GM23338 (cell line): ENCODE data around the gene EIF4A3.

Experiments
- CREB1 ChIP-seq: fragments of 250-450 bp; sonication (Bioruptor Pico); IDR thresholded peaks from 2 replicates; pipeline ENCODE4 v1.5.0; 2020; ENCODE audit warnings: low read depth, mild to moderate bottlenecking, moderate library complexity
- ETS1 ChIP-seq: IDR thresholded peaks from 2 replicates; pipeline ENCODE4 v1.6.1; 2016; ENCODE audit warnings: antibody characterized with exemption
- EZH2 ChIP-seq: fragments of 200-600 bp; sonication (generic); IDR thresholded peaks from one replicate; pipeline ENCODE4 v1.8.0; 2017; ENCODE audit warnings: antibody characterized with exemption, mild to moderate bottlenecking, low read depth; ENCODE audit not compliant: unreplicated experiment
- EZH2phosphoT487 ChIP-seq: fragments of 200-600 bp; sonication (generic); IDR thresholded peaks from one replicate; pipeline ENCODE4 v1.8.1; 2018; ENCODE audit warnings: antibody characterized with exemption; ENCODE audit not compliant: unreplicated experiment
- JUNB ChIP-seq: IDR thresholded peaks from one replicate; pipeline ENCODE4 v1.6.1; 2016; ENCODE audit warnings: antibody characterized with exemption; ENCODE audit not compliant: unreplicated experiment
- NANOG ChIP-seq: IDR thresholded peaks from 2 replicates; pipeline ENCODE4 v1.6.1; 2016; ENCODE audit warnings: antibody characterized with exemption, borderline replicate concordance
- POLR2AphosphoS5 ChIP-seq: IDR thresholded peaks from 2 replicates; pipeline ENCODE4 v1.6.1; 2016; ENCODE audit warnings: antibody characterized with exemption, low read depth
- REST ChIP-seq: IDR thresholded peaks from one replicate; pipeline ENCODE4 v1.6.1; 2018; ENCODE audit warnings: antibody characterized with exemption; ENCODE audit not compliant: unreplicated experiment
- ZNF114 ChIP-seq: fragments of 250-450 bp; sonication (Bioruptor Pico); IDR thresholded peaks from 2 replicates; pipeline ENCODE4 v1.5.0; 2020; ENCODE audit warnings: mild to moderate bottlenecking, moderate library complexity
- TF ChIP-seq, protein P1 (sequence below), 2 experiments: fragments of 200-600 bp in 1 of 2; sonication (generic) in 1 of 2; conservative IDR thresholded peaks; 2 replicates each; pipeline versions ENCODE4 v1.5.1 to v1.6.1; 2016 to 2017; ENCODE audit warnings: antibody characterized with exemption in 2 of 2, low read depth in 2 of 2, mild to moderate bottlenecking in 2 of 2, moderate library complexity in 1 of 2
- TF ChIP-seq, protein P2 (sequence below): fragments of 250-450 bp; sonication (Bioruptor Pico); IDR thresholded peaks from 2 replicates; pipeline ENCODE4 v1.5.0; 2020; ENCODE audit warnings: mild to moderate bottlenecking, moderate library complexity

GRCh38 chr17:80195671-80196529 lies 49.0 kb upstream of the EIF4A3 start:
- TF ChIP-seq, protein P1, sequence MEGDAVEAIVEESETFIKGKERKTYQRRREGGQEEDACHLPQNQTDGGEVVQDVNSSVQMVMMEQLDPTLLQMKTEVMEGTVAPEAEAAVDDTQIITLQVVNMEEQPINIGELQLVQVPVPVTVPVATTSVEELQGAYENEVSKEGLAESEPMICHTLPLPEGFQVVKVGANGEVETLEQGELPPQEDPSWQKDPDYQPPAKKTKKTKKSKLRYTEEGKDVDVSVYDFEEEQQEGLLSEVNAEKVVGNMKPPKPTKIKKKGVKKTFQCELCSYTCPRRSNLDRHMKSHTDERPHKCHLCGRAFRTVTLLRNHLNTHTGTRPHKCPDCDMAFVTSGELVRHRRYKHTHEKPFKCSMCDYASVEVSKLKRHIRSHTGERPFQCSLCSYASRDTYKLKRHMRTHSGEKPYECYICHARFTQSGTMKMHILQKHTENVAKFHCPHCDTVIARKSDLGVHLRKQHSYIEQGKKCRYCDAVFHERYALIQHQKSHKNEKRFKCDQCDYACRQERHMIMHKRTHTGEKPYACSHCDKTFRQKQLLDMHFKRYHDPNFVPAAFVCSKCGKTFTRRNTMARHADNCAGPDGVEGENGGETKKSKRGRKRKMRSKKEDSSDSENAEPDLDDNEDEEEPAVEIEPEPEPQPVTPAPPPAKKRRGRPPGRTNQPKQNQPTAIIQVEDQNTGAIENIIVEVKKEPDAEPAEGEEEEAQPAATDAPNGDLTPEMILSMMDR (conservative IDR thresholded peaks at IDR 0.05; ENCODE audit: low read depth in 2 of 2): peak; percentile 97 to 98
- TF ChIP-seq REST (no peak), POLR2AphosphoS5 (no peak), NANOG (no peak), EZH2phosphoT487 (no peak), CREB1 (CRISPR knock-in tag) (no peak), ETS1 (no peak), EZH2 (no peak), ZNF114 (no peak), JUNB (no peak)
- TF ChIP-seq, protein P2, sequence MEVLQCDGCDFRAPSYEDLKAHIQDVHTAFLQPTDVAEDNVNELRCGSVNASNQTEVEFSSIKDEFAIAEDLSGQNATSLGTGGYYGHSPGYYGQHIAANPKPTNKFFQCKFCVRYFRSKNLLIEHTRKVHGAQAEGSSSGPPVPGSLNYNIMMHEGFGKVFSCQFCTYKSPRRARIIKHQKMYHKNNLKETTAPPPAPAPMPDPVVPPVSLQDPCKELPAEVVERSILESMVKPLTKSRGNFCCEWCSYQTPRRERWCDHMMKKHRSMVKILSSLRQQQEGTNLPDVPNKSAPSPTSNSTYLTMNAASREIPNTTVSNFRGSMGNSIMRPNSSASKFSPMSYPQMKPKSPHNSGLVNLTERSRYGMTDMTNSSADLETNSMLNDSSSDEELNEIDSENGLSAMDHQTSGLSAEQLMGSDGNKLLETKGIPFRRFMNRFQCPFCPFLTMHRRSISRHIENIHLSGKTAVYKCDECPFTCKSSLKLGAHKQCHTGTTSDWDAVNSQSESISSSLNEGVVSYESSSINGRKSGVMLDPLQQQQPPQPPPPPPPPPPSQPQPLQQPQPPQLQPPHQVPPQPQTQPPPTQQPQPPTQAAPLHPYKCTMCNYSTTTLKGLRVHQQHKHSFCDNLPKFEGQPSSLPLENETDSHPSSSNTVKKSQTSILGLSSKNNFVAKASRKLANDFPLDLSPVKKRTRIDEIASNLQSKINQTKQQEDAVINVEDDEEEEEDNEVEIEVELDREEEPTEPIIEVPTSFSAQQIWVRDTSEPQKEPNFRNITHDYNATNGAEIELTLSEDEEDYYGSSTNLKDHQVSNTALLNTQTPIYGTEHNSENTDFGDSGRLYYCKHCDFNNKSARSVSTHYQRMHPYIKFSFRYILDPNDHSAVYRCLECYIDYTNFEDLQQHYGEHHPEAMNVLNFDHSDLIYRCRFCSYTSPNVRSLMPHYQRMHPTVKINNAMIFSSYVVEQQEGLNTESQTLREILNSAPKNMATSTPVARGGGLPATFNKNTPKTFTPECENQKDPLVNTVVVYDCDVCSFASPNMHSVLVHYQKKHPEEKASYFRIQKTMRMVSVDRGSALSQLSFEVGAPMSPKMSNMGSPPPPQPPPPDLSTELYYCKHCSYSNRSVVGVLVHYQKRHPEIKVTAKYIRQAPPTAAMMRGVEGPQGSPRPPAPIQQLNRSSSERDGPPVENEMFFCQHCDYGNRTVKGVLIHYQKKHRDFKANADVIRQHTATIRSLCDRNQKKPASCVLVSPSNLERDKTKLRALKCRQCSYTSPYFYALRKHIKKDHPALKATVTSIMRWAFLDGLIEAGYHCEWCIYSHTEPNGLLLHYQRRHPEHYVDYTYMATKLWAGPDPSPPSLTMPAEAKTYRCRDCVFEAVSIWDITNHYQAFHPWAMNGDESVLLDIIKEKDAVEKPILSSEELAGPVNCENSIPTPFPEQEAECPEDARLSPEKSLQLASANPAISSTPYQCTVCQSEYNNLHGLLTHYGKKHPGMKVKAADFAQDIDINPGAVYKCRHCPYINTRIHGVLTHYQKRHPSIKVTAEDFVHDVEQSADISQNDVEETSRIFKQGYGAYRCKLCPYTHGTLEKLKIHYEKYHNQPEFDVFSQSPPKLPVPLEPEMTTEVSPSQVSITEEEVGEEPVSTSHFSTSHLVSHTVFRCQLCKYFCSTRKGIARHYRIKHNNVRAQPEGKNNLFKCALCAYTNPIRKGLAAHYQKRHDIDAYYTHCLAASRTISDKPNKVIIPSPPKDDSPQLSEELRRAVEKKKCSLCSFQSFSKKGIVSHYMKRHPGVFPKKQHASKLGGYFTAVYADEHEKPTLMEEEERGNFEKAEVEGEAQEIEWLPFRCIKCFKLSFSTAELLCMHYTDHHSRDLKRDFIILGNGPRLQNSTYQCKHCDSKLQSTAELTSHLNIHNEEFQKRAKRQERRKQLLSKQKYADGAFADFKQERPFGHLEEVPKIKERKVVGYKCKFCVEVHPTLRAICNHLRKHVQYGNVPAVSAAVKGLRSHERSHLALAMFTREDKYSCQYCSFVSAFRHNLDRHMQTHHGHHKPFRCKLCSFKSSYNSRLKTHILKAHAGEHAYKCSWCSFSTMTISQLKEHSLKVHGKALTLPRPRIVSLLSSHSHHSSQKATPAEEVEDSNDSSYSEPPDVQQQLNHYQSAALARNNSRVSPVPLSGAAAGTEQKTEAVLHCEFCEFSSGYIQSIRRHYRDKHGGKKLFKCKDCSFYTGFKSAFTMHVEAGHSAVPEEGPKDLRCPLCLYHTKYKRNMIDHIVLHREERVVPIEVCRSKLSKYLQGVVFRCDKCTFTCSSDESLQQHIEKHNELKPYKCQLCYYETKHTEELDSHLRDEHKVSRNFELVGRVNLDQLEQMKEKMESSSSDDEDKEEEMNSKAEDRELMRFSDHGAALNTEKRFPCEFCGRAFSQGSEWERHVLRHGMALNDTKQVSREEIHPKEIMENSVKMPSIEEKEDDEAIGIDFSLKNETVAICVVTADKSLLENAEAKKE (CRISPR knock-in tag): no peak
